Endothelial cell (in vitro differentiated cells): ENCODE results near the gene FAF2. TPM values are rescaled to one million over a fixed set of nuclear protein-coding genes. Genes with fewer than 3 reads are reported as not detected.
"Not testable (repeated sequence)": the region's sequence is repeated elsewhere in the genome, so short reads cannot be mapped to it uniquely, and the experiment has no call there.

Experiments
- DNase-seq: peaks from one replicate; pipeline ENCODE4 v3.0.0; 2021; ENCODE audit warnings: low spot score
- H3K27ac Mint-ChIP-seq: one replicate; pipeline ENCODE4 v1.8.0; 2021; ENCODE audit warnings: mixed read lengths, inconsistent platforms; ENCODE audit not compliant: unreplicated experiment
- H3K27me3 Mint-ChIP-seq: one replicate; pipeline ENCODE4 v1.8.0; 2021; ENCODE audit warnings: mild to moderate bottlenecking, moderate library complexity, mixed read lengths, inconsistent platforms; ENCODE audit not compliant: unreplicated experiment
- H3K36me3 Mint-ChIP-seq: one replicate; pipeline ENCODE4 v1.8.0; 2021; ENCODE audit warnings: mild to moderate bottlenecking, low read depth, mixed read lengths, inconsistent platforms; ENCODE audit not compliant: unreplicated experiment
- H3K4me1 Mint-ChIP-seq: one replicate; pipeline ENCODE4 v1.8.0; 2021; ENCODE audit warnings: mild to moderate bottlenecking, mixed read lengths, inconsistent platforms; ENCODE audit not compliant: unreplicated experiment
- H3K4me3 Mint-ChIP-seq: one replicate; pipeline ENCODE4 v1.8.0; 2021; ENCODE audit warnings: mild to moderate bottlenecking, mixed read lengths, inconsistent platforms; ENCODE audit not compliant: unreplicated experiment
- H3K9me3 Mint-ChIP-seq: one replicate; pipeline ENCODE4 v1.8.0; 2021; ENCODE audit warnings: mixed read lengths, inconsistent platforms; ENCODE audit not compliant: unreplicated experiment
- CTCF ChIP-seq: fragments of 200-600 bp; sonication (generic); IDR thresholded peaks from one replicate; pipeline ENCODE4 v1.5.0; 2021; ENCODE audit warnings: antibody characterized with exemption; ENCODE audit not compliant: unreplicated experiment
- total RNA-seq: library from RNA; stranded (reverse); fragmentation: NEBNext Ultra II Directional; extraction: Animal tissue kit (Norgen Biotek cat#: 25700); gene quantifications from one replicate; pipeline ENCODE4 v1.2.1, GENCODE V29; 2021; ENCODE audit not compliant: unreplicated experiment

FAF2 gene
- total RNA-seq, 1 donor from 2014 or later: 40.6 TPM

DNA sequence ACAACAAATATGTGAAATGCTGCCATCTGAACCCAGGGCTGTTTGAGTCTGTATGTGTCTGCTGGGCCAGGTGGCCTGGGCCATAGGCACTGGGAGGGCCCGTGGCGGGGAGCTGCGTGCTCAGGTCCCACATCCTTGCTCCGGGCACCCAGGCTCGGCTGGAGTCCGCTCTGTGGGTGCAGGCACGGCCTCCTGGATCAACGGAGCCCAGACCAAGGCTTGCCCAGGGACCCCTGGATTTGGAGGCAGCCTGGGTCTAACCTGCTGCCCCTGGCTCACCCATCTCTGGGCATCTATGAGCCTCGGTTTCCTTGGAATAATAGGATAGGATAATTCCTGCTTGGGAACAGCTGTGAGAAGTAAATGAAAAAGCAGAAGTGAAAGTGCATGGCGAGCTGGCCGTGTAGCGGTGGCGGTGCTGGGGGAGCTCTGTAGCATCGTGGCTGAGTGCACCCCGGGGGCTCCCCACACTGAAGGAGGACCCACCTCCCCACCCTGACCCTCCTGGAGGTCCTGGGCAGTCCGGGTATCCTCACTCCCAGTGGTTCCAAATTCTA lies 102.2 kb downstream of the FAF2 start:
- no peaks in the 10 kb centered on the region for H3K9me3 Mint-ChIP-seq
- TF ChIP-seq CTCF: no peak
- no peaks in the 10 kb centered on the region for H3K36me3 Mint-ChIP-seq
- peaks cover 7% of the 10 kb centered on the region for H3K27me3 Mint-ChIP-seq
- no peaks in the 10 kb centered on the region for H3K4me1 Mint-ChIP-seq
- no peak for DNase-seq
- no peak overlapping the region for H3K27ac Mint-ChIP-seq
- no peak overlapping the region for H3K4me3 Mint-ChIP-seq

- H3K27ac Mint-ChIP-seq, H3K4me1 Mint-ChIP-seq, H3K9me3 Mint-ChIP-seq, H3K27me3 Mint-ChIP-seq, DNase-seq, H3K4me3 Mint-ChIP-seq, H3K36me3 Mint-ChIP-seq: not testable (repeated sequence)
Observed at GRCh38 chr5:176550937-176551336, 102.8 kb downstream of the FAF2 start.

DNA sequence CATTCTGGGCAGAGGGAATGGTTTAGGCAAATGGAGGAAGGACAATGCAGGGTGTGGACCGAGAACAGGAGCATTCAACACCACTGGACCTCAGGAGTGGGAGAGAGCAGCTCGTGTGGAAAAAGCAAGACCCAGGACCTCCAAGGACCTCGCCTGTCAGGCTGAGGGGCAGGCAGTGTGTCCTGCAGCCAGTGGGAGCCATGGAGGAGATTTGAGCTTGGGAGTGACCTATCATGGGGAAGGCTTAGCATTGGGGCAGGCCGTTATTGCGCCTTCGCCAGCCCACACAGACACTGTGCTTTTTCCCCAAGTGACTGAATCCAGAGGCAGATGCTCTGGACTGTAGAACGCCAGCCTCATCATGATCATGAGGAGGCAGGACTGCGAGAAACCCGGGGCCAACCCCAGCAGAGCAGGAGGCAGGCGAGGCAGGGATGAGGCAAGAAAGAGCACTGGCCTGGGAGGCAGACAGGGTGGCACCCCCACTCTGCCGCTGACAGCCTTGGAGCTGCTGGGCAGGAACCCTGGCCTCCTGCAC lies 104.2 kb downstream of the FAF2 start:
- no peak for DNase-seq
- Mint-ChIP-seq H3K27ac (no peak overlapping the region), H3K9me3 (no peaks in the 10 kb centered on the region), H3K4me3 (no peak overlapping the region), H3K4me1 (peaks cover 3% of the 10 kb centered on the region), H3K36me3 (no peaks in the 10 kb centered on the region), H3K27me3 (peaks cover 7% of the 10 kb centered on the region)
- no peak for TF ChIP-seq CTCF

GRCh38 chr5:176553260-176554085 lies 105.3 kb downstream of the FAF2 start:
- Mint-ChIP-seq H3K27ac (no peak overlapping the region), H3K4me1 (peaks cover 3% of the 10 kb centered on the region), H3K27me3 (peaks cover 7% of the 10 kb centered on the region), H3K4me3 (no peak overlapping the region), H3K9me3 (no peaks in the 10 kb centered on the region), H3K36me3 (no peaks in the 10 kb centered on the region)
- no peak for TF ChIP-seq CTCF
- no peak for DNase-seq

GRCh38 chr5:176557846-176558245 lies 109.7 kb downstream of the FAF2 start:
- peaks cover 3% of the 10 kb centered on the region for H3K4me1 Mint-ChIP-seq
- no peak for TF ChIP-seq CTCF
- H3K27ac Mint-ChIP-seq: no peak overlapping the region
- no peaks in the 10 kb centered on the region for H3K36me3 Mint-ChIP-seq
- no peak overlapping the region for H3K4me3 Mint-ChIP-seq
- peaks cover 6% of the 10 kb centered on the region for H3K27me3 Mint-ChIP-seq
- DNase-seq: no peak
- H3K9me3 Mint-ChIP-seq: no peaks in the 10 kb centered on the region

Other genes starting within 250 kb of the FAF2 start
- gene SIMC1, start 210.0 kb upstream of the FAF2 start, total RNA-seq: 17.5 TPM
- gene KIAA1191, start 86.6 kb upstream of the FAF2 start, total RNA-seq: 122 TPM
- 14.5 TPM for gene ARL10, start 82.9 kb upstream of the FAF2 start, total RNA-seq
- gene NOP16, start 59.8 kb upstream of the FAF2 start, total RNA-seq: 11.9 TPM
- gene HIGD2A, start 59.6 kb upstream of the FAF2 start, total RNA-seq: 88.3 TPM
- 35.2 TPM for gene CLTB, start 31.8 kb upstream of the FAF2 start, total RNA-seq
- 103 TPM for gene RNF44, start 89.0 kb downstream of the FAF2 start, total RNA-seq
- 0.85 TPM for gene CDHR2, start 101.0 kb downstream of the FAF2 start, total RNA-seq
- 3.9 TPM for gene GPRIN1, start 161.8 kb downstream of the FAF2 start, total RNA-seq
- 0.80 TPM for gene SNCB, start 182.1 kb downstream of the FAF2 start, total RNA-seq
- 0.54 TPM for gene EIF4E1B, start 182.3 kb downstream of the FAF2 start, total RNA-seq
- gene TSPAN17, start 199.1 kb downstream of the FAF2 start, total RNA-seq: 57.5 TPM